IMR-90 (cell line): Measurements from ENCODE around the gene KRTAP4-5. TPM values are rescaled to one million over a fixed set of nuclear protein-coding genes. Genes with fewer than 3 reads are reported as not detected.

Experiments
- ATAC-seq: fragments of 200-7000 bp; cut with Tn5 transposase; 2 replicates; pipeline ENCODE4 v1.9.1; 2020; ENCODE audit warnings: low read depth, mild to moderate bottlenecking, moderate library complexity
- BruUV-seq: library from RNA; stranded (reverse); fragments of 400-500 nt; replicated peaks from 2 replicates; lab custom pipeline; 2021; lab: Mats Ljungman, UMichigan
- CTCF ChIA-PET: fragments of 300-600 bp; formaldehyde crosslinking; extraction: SDS; loops from one replicate; lab custom pipeline; 2021; ENCODE audit warnings: antibody characterized with exemption; lab: Yijun Ruan, JAX
- POLR2A ChIA-PET: fragments of 300-600 bp; sonication (Branson Sonifier 250); formaldehyde crosslinking; loops from one replicate; lab custom pipeline; 2022; ENCODE audit warnings: antibody characterized with exemption; ENCODE audit not compliant: unreplicated experiment; lab: Charles Lee
- DNase-seq: peaks from one replicate; pipeline ENCODE4 v3.0.0; 2013
- H2AFZ ChIP-seq: replicated peaks from 2 replicates; pipeline ENCODE3; 2013; ENCODE audit warnings: low read length, mild to moderate bottlenecking; ENCODE audit not compliant: poor library complexity
- H2AK5ac ChIP-seq: 2 replicates; pipeline ENCODE4 v1.6.1; 2013; ENCODE audit warnings: low read depth, low read length, inconsistent platforms
- H2AK9ac ChIP-seq: replicated peaks from 2 replicates; pipeline ENCODE3; 2013; ENCODE audit warnings: mild to moderate bottlenecking, low read depth, low read length, moderate library complexity; ENCODE audit not compliant: poor library complexity
- H2BK120ac ChIP-seq: 2 replicates; pipeline ENCODE4 v1.6.1; 2013; ENCODE audit warnings: low read depth, low read length, inconsistent platforms
- H2BK15ac ChIP-seq: 3 replicates; pipeline ENCODE4 v1.6.1; 2013; ENCODE audit warnings: low read depth, low read length, inconsistent platforms
- H2BK20ac ChIP-seq: 2 replicates; pipeline ENCODE4 v1.6.1; 2013; ENCODE audit warnings: low read depth, mild to moderate bottlenecking, inconsistent platforms, low read length, moderate library complexity
- H2BK5ac ChIP-seq: 2 replicates; pipeline ENCODE4 v1.6.1; 2013; ENCODE audit warnings: mild to moderate bottlenecking, low read depth, low read length, inconsistent platforms; ENCODE audit not compliant: poor library complexity, severe bottlenecking
- H3K14ac ChIP-seq: replicated peaks from 2 replicates; pipeline ENCODE4 v1.6.1; 2013; ENCODE audit warnings: low read depth, low read length, inconsistent platforms
- H3K18ac ChIP-seq: 2 replicates; pipeline ENCODE4 v1.6.1; 2013; ENCODE audit warnings: low read depth, low read length, control low read depth
- H3K23ac ChIP-seq: 2 replicates; pipeline ENCODE4 v1.6.1; 2013; ENCODE audit warnings: low read depth, low read length, inconsistent platforms
- H3K27ac ChIP-seq: 2 replicates; pipeline ENCODE4 v1.5.1; 2013; ENCODE audit warnings: mild to moderate bottlenecking, control low read depth, low read length; ENCODE audit not compliant: insufficient read depth
- H3K27me3 ChIP-seq: 2 replicates; pipeline ENCODE4 v1.6.1; 2013; ENCODE audit warnings: low read length; ENCODE audit not compliant: control insufficient read depth, insufficient read depth
- H3K36me3 ChIP-seq: 2 replicates; pipeline ENCODE4 v1.6.1; 2013; ENCODE audit warnings: low read length, mixed read lengths; ENCODE audit not compliant: control insufficient read depth, insufficient read depth
- H3K4ac ChIP-seq: 2 replicates; pipeline ENCODE4 v1.6.1; 2013; ENCODE audit warnings: low read depth, low read length, inconsistent platforms
- H3K4me1 ChIP-seq: 2 replicates; pipeline ENCODE4 v1.6.1; 2013; ENCODE audit warnings: low read length, mixed read lengths; ENCODE audit not compliant: control insufficient read depth, insufficient read depth
- H3K4me2 ChIP-seq: 2 replicates; pipeline ENCODE4 v1.6.1; 2013; ENCODE audit warnings: low read depth, mild to moderate bottlenecking, control low read depth, low read length, moderate library complexity
- H3K4me3 ChIP-seq: 2 replicates; pipeline ENCODE4 v1.5.1; 2013; ENCODE audit warnings: low read depth, mild to moderate bottlenecking, control low read depth, low read length, moderate library complexity; ENCODE audit not compliant: insufficient read depth
- H3K56ac ChIP-seq: 2 replicates; pipeline ENCODE4 v1.6.1; 2013; ENCODE audit warnings: low read length, inconsistent platforms; ENCODE audit not compliant: insufficient read depth; ENCODE audit errors: extremely low read depth
- H3K79me1 ChIP-seq, 2 experiments: 2 replicates each; pipeline ENCODE4 v1.6.1; 2013; ENCODE audit warnings: low read length in 2 of 2, inconsistent platforms in 1 of 2, low read depth in 1 of 2
- H3K9ac ChIP-seq: 2 replicates; pipeline ENCODE4 v1.6.1; 2013; ENCODE audit warnings: low read depth, low read length, control low read depth
- H3K9me1 ChIP-seq: 2 replicates; pipeline ENCODE4 v1.6.1; 2013; ENCODE audit warnings: low read length, inconsistent platforms; ENCODE audit not compliant: insufficient read depth
- H3K9me3 ChIP-seq: 2 replicates; pipeline ENCODE4 v1.6.1; 2013; ENCODE audit warnings: low read length; ENCODE audit not compliant: control insufficient read depth, insufficient read depth
- H4K20me1 ChIP-seq: 2 replicates; pipeline ENCODE4 v1.6.1; 2013; ENCODE audit warnings: low read length, inconsistent platforms; ENCODE audit not compliant: insufficient read depth
- H4K5ac ChIP-seq: 2 replicates; pipeline ENCODE4 v1.6.1; 2013; ENCODE audit warnings: mild to moderate bottlenecking, low read depth, low read length, control low read depth
- H4K8ac ChIP-seq, 2 experiments: 2 replicates each; pipeline ENCODE4 v1.6.1; 2013; ENCODE audit warnings: low read depth in 2 of 2, low read length in 2 of 2, control low read depth in 1 of 2, inconsistent platforms in 1 of 2
- H4K91ac ChIP-seq: 2 replicates; pipeline ENCODE4 v1.6.1; 2013; ENCODE audit warnings: low read depth, low read length, inconsistent platforms; ENCODE audit not compliant: insufficient read depth
- BHLHE40 ChIP-seq: fragments of 150-350 bp; IDR thresholded peaks from 2 replicates; pipeline ENCODE4 v1.6.1; 2016; ENCODE audit warnings: mild to moderate bottlenecking, low read depth, low read length
- CEBPB ChIP-seq: IDR thresholded peaks from 2 replicates; pipeline ENCODE4 v1.6.1; 2012; ENCODE audit warnings: low read depth, low read length, improper control_type of control experiment
- CHD1 ChIP-seq: IDR thresholded peaks from 2 replicates; pipeline ENCODE4 v1.6.1; 2012; ENCODE audit warnings: low read depth, low read length, improper control_type of control experiment
- CTCF ChIP-seq: conservative IDR thresholded peaks from 2 replicates; pipeline ENCODE4 v1.5.1; 2012; ENCODE audit warnings: mild to moderate bottlenecking, low read depth, low read length, improper control_type of control experiment
- ELK1 ChIP-seq: fragments of 150-350 bp; IDR thresholded peaks from 2 replicates; pipeline ENCODE4 v1.6.1; 2016; ENCODE audit warnings: low read depth, mild to moderate bottlenecking, low read length, moderate library complexity, borderline replicate concordance
- FOS ChIP-seq: fragments of 150-350 bp; IDR thresholded peaks from 2 replicates; pipeline ENCODE4 v1.6.1; 2016; ENCODE audit warnings: low read depth, low read length
- MAZ ChIP-seq: IDR thresholded peaks from 2 replicates; pipeline ENCODE4 v1.6.1; 2012; ENCODE audit warnings: low read depth, mild to moderate bottlenecking, low read length, improper control_type of control experiment, moderate library complexity, borderline replicate concordance
- MXI1 ChIP-seq: IDR thresholded peaks from 2 replicates; pipeline ENCODE4 v1.6.1; 2012; ENCODE audit warnings: low read depth, mild to moderate bottlenecking, low read length, moderate library complexity, borderline replicate concordance
- POLR2A ChIP-seq: IDR thresholded peaks from 2 replicates; pipeline ENCODE4 v1.6.1; 2012; ENCODE audit warnings: mild to moderate bottlenecking, low read depth, low read length
- RAD21 ChIP-seq: IDR thresholded peaks from 2 replicates; pipeline ENCODE4 v1.6.1; 2012; ENCODE audit warnings: low read length, improper control_type of control experiment
- RFX5 ChIP-seq: IDR thresholded peaks from 2 replicates; pipeline ENCODE4 v1.8.0; 2012; ENCODE audit warnings: low read depth, mild to moderate bottlenecking, low read length, moderate library complexity
- SMC3 ChIP-seq: fragments of 150-350 bp; IDR thresholded peaks from 2 replicates; pipeline ENCODE4 v1.6.1; 2016; ENCODE audit warnings: low read depth, mild to moderate bottlenecking, antibody characterized with exemption, low read length, moderate library complexity
- USF2 ChIP-seq: fragments of 150-350 bp; IDR thresholded peaks from 2 replicates; pipeline ENCODE4 v1.6.1; 2017; ENCODE audit warnings: mild to moderate bottlenecking, antibody characterized with exemption, low read length, low read depth
- WGBS, 2 experiments: methylation state at CpG; one replicate each; pipeline versions ENCODE4 v1.1.5 to v1.1.7; 2013; ENCODE audit warnings: missing lambda C conversion rate in 2 of 2; ENCODE audit not compliant: insufficient read length in 1 of 2; ENCODE audit errors: extremely low coverage in 2 of 2; 5-methylcytosine and 5-hydroxymethylcytosine counted together
- dilution Hi-C: fragments of 300-500 bp; cut with HindIII; formaldehyde crosslinking; loops from one replicate; pipeline ENCODE4 v1.14.3; 2018; ENCODE audit warnings: low sequenced_read_pairs; ENCODE audit not compliant: unreplicated experiment
- in situ Hi-C: fragments of 300-500 bp; cut with MboI; formaldehyde crosslinking; loops from 3 replicates; pipeline ENCODE4 v1.14.3; 2019; ENCODE audit warnings: low sequenced_read_pairs, inconsistent platforms, mixed read lengths
- intact Hi-C: fragments of 100-400 bp; cut with micrococcal nuclease; formaldehyde crosslinking; loops from 2 replicates; pipeline ENCODE4 v1.10.0; 2022
- polyA plus RNA-seq, 3 experiments: library from polyadenylated mRNA; depleted of rRNA; stranded (reverse); fragments of >200 nt; gene quantifications; 2 replicates each; pipeline ENCODE4 v1.2.3, GENCODE V29; 2012; ENCODE audit warnings: low replicate concordance in 1 of 3
- total RNA-seq: library from RNA; depleted of rRNA; stranded (reverse); fragments of >200 nt; gene quantifications from 2 replicates; pipeline ENCODE4 v1.2.3, GENCODE V29; 2012

Gene KRTAP4-5
- total and polyA plus RNA-seq, 2 of the 4 experiments (the other 2 are of a cell fraction) = not detected

- Histone ChIP-seq H3K4me3 (no peak overlapping the region), H3K9me3 (no peaks in the 10 kb centered on the region), H2BK15ac (no peak overlapping the region), H2BK20ac (no peak overlapping the region), H3K4me2 (no peak overlapping the region), H4K5ac (no peak overlapping the region), H3K27ac (no peak overlapping the region), H4K91ac (no peak overlapping the region), H3K14ac (no peak overlapping the region), H2AK5ac (no peak overlapping the region), H3K4ac (no peak overlapping the region), H2AFZ (no peak overlapping the region), H3K18ac (no peak overlapping the region), H3K4me1 (no peaks in the 10 kb centered on the region), H2BK5ac (no peak overlapping the region), H3K27me3 (no peaks in the 10 kb centered on the region; the same call in 1 of the 2 replicates), H3K56ac (no peak overlapping the region), H3K36me3 (no peaks in the 10 kb centered on the region), H3K79me1 (no peaks in the 10 kb centered on the region), H3K9ac (no peak overlapping the region), H3K23ac (no peak overlapping the region), H4K8ac (no peak overlapping the region), H2AK9ac (no peak overlapping the region), H2BK120ac (no peak overlapping the region), H4K20me1 (no peaks in the 10 kb centered on the region), H3K9me1 (no peaks in the 10 kb centered on the region)
- DNase-seq (no peak), ATAC-seq (no peak)
- TF ChIP-seq CEBPB (no peak), FOS (no peak), BHLHE40 (no peak), CTCF (no peak), POLR2A (no peak), RFX5 (no peak), MAZ (no peak), CHD1 (no peak), ELK1 (no peak), RAD21 (no peak), MXI1 (no peak), SMC3 (no peak), USF2 (no peak)
- in situ Hi-C loops (no loop called here), intact Hi-C loops (no loop called here), dilution Hi-C loops (no loop called here)
- CTCF ChIA-PET = no interaction called here
- POLR2A ChIA-PET = no interaction called here
- BruUV-seq = no TSS peak
- WGBS, 2 experiments = no CpG with 5 or more reads among the region's 2 CpGs
These were observed 4.2 kb upstream of the KRTAP4-5 start for GRCh38 chr17:41153856-41154255.
